SK-N-SH (cell line): Measurements from ENCODE around the gene OGA. TPM values are rescaled to one million over a fixed set of nuclear protein-coding genes. Genes with fewer than 3 reads are reported as not detected.
A peak's percentile ranks its signal among the peaks of the same experiment; 100 is the strongest.

ENCODE experiments used
- CTCF ChIA-PET: fragments of 300-600, 350-600 bp; formaldehyde crosslinking; extraction: SDS; loops from one replicate; lab custom pipeline; 2021; lab: Yijun Ruan, JAX
- POLR2A ChIA-PET: fragments of 350-600 bp; sonication (Branson Sonifier 250); formaldehyde crosslinking; extraction: SDS; loops from one replicate; lab custom pipeline; 2020; ENCODE audit warnings: antibody characterized with exemption, inconsistent platforms; lab: Yijun Ruan, JAX
- DNase-seq: peaks from one replicate; pipeline ENCODE4 v3.0.0; 2012
- H2AFZ ChIP-seq: fragments of 200-600 bp; sonication (generic); 2 replicates; pipeline ENCODE4 v1.8.1; 2016; ENCODE audit warnings: antibody characterized with exemption, mild to moderate bottlenecking, low read depth
- H3F3A ChIP-seq: fragments of 200-600 bp; sonication (generic); replicated peaks from 2 replicates; pipeline ENCODE3; 2016; ENCODE audit warnings: antibody characterized with exemption, mild to moderate bottlenecking; ENCODE audit not compliant: insufficient read depth
- H3K27ac ChIP-seq, 2 experiments: fragments of 200-500 bp in 1 of 2; fragments of 200-600 bp in 1 of 2; sonication (Bioruptor generic) in 1 of 2; sonication (generic), shearing (Covaris generic) in 1 of 2; 2 replicates each; pipeline versions ENCODE4 v1.5.1 to v1.6.1; 2014 to 2016; ENCODE audit warnings: low read depth in 2 of 2, inconsistent platforms in 1 of 2, low read length in 1 of 2, mild to moderate bottlenecking in 1 of 2, mixed read lengths in 1 of 2
- H3K27me3 ChIP-seq: fragments of 200-600 bp; sonication (generic), shearing (Covaris generic); 2 replicates; pipeline ENCODE4 v1.6.1; 2016; ENCODE audit warnings: mixed run types; ENCODE audit not compliant: insufficient read depth
- H3K36me3 ChIP-seq, 2 experiments: fragments of 200-500 bp in 1 of 2; fragments of 200-600 bp in 1 of 2; sonication (Bioruptor generic) in 1 of 2; sonication (generic) in 1 of 2; replicated peaks in 1 of 2; 2 replicates each; pipeline versions ENCODE3 to v1.5.1; 2014 to 2016; ENCODE audit warnings: low read length in 1 of 2, mild to moderate bottlenecking in 1 of 2; ENCODE audit not compliant: insufficient read depth in 2 of 2, control insufficient read depth in 1 of 2
- H3K4me1 ChIP-seq, 2 experiments: fragments of 200-500 bp in 1 of 2; fragments of 200-600 bp in 1 of 2; sonication (Bioruptor generic) in 1 of 2; sonication (generic), shearing (Covaris generic) in 1 of 2; 2 replicates each; pipeline versions ENCODE4 v1.5.1 to v1.6.1; 2014 to 2016; ENCODE audit warnings: low read depth in 1 of 2, low read length in 1 of 2, mixed run types in 1 of 2; ENCODE audit not compliant: insufficient read depth in 2 of 2, control insufficient read depth in 1 of 2
- H3K4me2 ChIP-seq: fragments of 200-600 bp; sonication (generic), shearing (Covaris generic); 2 replicates; pipeline ENCODE4 v1.6.1; 2017; ENCODE audit warnings: mixed run types
- H3K4me3 ChIP-seq, 2 experiments: fragments of 200-500 bp in 1 of 2; fragments of 200-600 bp in 1 of 2; sonication (Bioruptor generic) in 1 of 2; sonication (generic), shearing (Covaris generic) in 1 of 2; 2 replicates each; pipeline versions ENCODE4 v1.5.1 to v1.8.1; 2014 to 2016; ENCODE audit warnings: low read depth in 2 of 2, inconsistent platforms in 1 of 2, low read length in 1 of 2, mild to moderate bottlenecking in 1 of 2, mixed read lengths in 1 of 2, moderate library complexity in 1 of 2
- H3K79me2 ChIP-seq: fragments of 200-600 bp; sonication (generic); 2 replicates; pipeline ENCODE4 v1.8.1; 2017; ENCODE audit warnings: mild to moderate bottlenecking; ENCODE audit not compliant: insufficient read depth
- H3K9ac ChIP-seq: fragments of 200-600 bp; sonication (generic); 2 replicates; pipeline ENCODE4 v1.6.1; 2017; ENCODE audit warnings: mixed run types
- H3K9me2 ChIP-seq: fragments of 200-600 bp; sonication (generic); 2 replicates; pipeline ENCODE4 v1.6.1; 2017; ENCODE audit warnings: mixed run types
- H3K9me3 ChIP-seq: fragments of 200-600 bp; sonication (generic); 2 replicates; pipeline ENCODE4 v1.6.1; 2017; ENCODE audit warnings: mixed run types, mild to moderate bottlenecking, moderate library complexity
- H4K20me1 ChIP-seq: fragments of 200-600 bp; sonication (generic); 2 replicates; pipeline ENCODE4 v1.6.1; 2017; ENCODE audit warnings: mild to moderate bottlenecking, mixed run types; ENCODE audit not compliant: insufficient read depth
- ELF1 ChIP-seq: IDR thresholded peaks from 2 replicates; pipeline ENCODE4 v1.4.0; 2012
- EP300 ChIP-seq, 2 experiments: IDR thresholded peaks; 2 replicates each; pipeline versions ENCODE4 v1.4.0 to v1.6.1; 2012; ENCODE audit warnings: borderline replicate concordance in 1 of 2, low read depth in 1 of 2, low read length in 1 of 2
- FOSL2 ChIP-seq: IDR thresholded peaks from 2 replicates; pipeline ENCODE4 v1.4.0; 2012; ENCODE audit warnings: low read depth, mild to moderate bottlenecking, moderate library complexity, borderline replicate concordance
- FOXM1 ChIP-seq: IDR thresholded peaks from 2 replicates; pipeline ENCODE4 v1.4.0; 2012; ENCODE audit warnings: low read depth, mild to moderate bottlenecking
- GATA2 ChIP-seq: sonication (generic); formaldehyde crosslinking; IDR thresholded peaks from 2 replicates; pipeline ENCODE4 v1.5.0; 2020; ENCODE audit warnings: mild to moderate bottlenecking, missing genetic modification reagents
- MEF2A ChIP-seq: IDR thresholded peaks from 2 replicates; pipeline ENCODE4 v1.4.0; 2012; ENCODE audit warnings: low read depth, borderline replicate concordance
- MXI1 ChIP-seq: IDR thresholded peaks from 2 replicates; pipeline ENCODE4 v1.6.1; 2012; ENCODE audit warnings: mild to moderate bottlenecking, low read depth, low read length, improper control_type of control experiment
- NFIC ChIP-seq: IDR thresholded peaks from 2 replicates; pipeline ENCODE4 v1.4.0; 2012; ENCODE audit warnings: borderline replicate concordance
- NRF1 ChIP-seq: IDR thresholded peaks from 2 replicates; pipeline ENCODE4 v1.6.1; 2012; ENCODE audit warnings: low read depth, mild to moderate bottlenecking, low read length
- RAD21 ChIP-seq: IDR thresholded peaks from 2 replicates; pipeline ENCODE4 v1.6.1; 2012; ENCODE audit warnings: mild to moderate bottlenecking, low read length
- RFX5 ChIP-seq: IDR thresholded peaks from 2 replicates; pipeline ENCODE4 v1.6.1; 2012; ENCODE audit warnings: mild to moderate bottlenecking, improper control_type of control experiment, low read length
- SIN3A ChIP-seq: IDR thresholded peaks from 2 replicates; pipeline ENCODE4 v1.6.1; 2012; ENCODE audit warnings: low read depth, mild to moderate bottlenecking, low read length, moderate library complexity, borderline replicate concordance
- SMC3 ChIP-seq: IDR thresholded peaks from 2 replicates; pipeline ENCODE4 v1.6.1; 2012; ENCODE audit warnings: low read depth, low read length, improper control_type of control experiment
- WGBS: methylation state at CpG from one replicate; pipeline ENCODE4 v1.1.6; 2017; ENCODE audit warnings: low lambda C conversion rate; 5-methylcytosine and 5-hydroxymethylcytosine counted together
- polyA plus RNA-seq, 3 experiments: library from polyadenylated mRNA; depleted of rRNA; stranded (reverse); fragments of >200 nt; gene quantifications; 2 replicates each; pipeline ENCODE4 v1.2.3, GENCODE V29; 2012
- TF ChIP-seq, protein P1 (sequence below): IDR thresholded peaks from 2 replicates; pipeline ENCODE4 v1.4.0; 2012; ENCODE audit warnings: low read depth, borderline replicate concordance
- TF ChIP-seq, protein P2 (sequence below): IDR thresholded peaks from 2 replicates; pipeline ENCODE4 v1.6.1; 2012; ENCODE audit warnings: mild to moderate bottlenecking, low read depth, low read length, moderate library complexity
- TF ChIP-seq, protein P3 (sequence below): IDR thresholded peaks from 2 replicates; pipeline ENCODE4 v1.4.0; 2012; ENCODE audit warnings: low read depth, borderline replicate concordance
- TF ChIP-seq, protein P4 (sequence below): IDR thresholded peaks from 2 replicates; pipeline ENCODE4; 2012

Gene OGA
- polyA plus RNA-seq, 1 of the 3 experiments (the other 2 are of a cell fraction), result 24.8 TPM

DNA sequence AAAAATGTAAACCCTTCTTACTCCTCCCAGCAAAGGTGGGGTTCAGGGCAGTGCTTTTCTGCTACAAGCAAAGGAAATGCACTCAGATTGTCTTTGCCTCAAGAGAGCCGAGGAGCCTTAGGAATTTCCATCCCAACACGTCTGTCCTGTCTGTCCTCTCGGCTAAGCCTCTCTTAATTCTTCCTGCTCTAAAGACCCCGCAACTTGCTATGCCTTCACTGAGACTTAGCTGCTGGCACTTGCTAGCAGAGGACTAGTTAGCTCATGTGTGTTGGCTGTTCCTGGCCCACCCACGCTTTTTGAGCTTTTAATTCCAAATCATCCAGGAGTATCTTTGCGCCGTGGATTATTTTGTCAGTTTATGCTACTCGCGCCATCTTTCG is 34.5 kb downstream of the OGA start:
- Histone ChIP-seq H3K4me1 (peaks cover 8 to 23% of the 10 kb centered on the region in 2 experiments; a peak in 3 of 4 replicates), H3K79me2 (peaks cover 27% of the 10 kb centered on the region), H3K36me3 (peaks cover 37 to 48% of the 10 kb centered on the region in 2 experiments), H3K9me2 (no peaks in the 10 kb centered on the region), H3K4me2 (peak overlapping the region; percentile 91), H3K27me3 (no peaks in the 10 kb centered on the region), H3K9ac (peak overlapping the region; percentile 74), H3F3A (peaks cover 56% of the 10 kb centered on the region), H2AFZ (peak overlapping the region; percentile 45; the same call in 1 of the 2 replicates), H3K9me3 (no peaks in the 10 kb centered on the region), H3K4me3 (peak overlapping the region; percentile 77 to 96), H4K20me1 (peaks cover 35% of the 10 kb centered on the region), H3K27ac (peak overlapping the region; percentile 70 to 72)
- WGBS, result 66% methylated on average over 10 of the region's 10 CpGs
- CTCF ChIA-PET, result interaction anchor here (0.7 to 11.7 kb wide), 14 partner anchors 8 to 577 kb away, joined by 3 to 297 read pairs (median 4); partner anchors contain the start of gene KCNIP2
- POLR2A ChIA-PET, result interaction anchor here (0.6 to 1.3 kb wide), 2 partner anchors 34 to 295 kb away, joined by 3 to 4 read pairs; partner anchors contain the start of gene OGA
- no peak for DNase-seq
- TF ChIP-seq SIN3A (0 out of 2 replicates have a peak, but pooled peaks have one; percentile 14), NFIC (no peak)

DNA sequence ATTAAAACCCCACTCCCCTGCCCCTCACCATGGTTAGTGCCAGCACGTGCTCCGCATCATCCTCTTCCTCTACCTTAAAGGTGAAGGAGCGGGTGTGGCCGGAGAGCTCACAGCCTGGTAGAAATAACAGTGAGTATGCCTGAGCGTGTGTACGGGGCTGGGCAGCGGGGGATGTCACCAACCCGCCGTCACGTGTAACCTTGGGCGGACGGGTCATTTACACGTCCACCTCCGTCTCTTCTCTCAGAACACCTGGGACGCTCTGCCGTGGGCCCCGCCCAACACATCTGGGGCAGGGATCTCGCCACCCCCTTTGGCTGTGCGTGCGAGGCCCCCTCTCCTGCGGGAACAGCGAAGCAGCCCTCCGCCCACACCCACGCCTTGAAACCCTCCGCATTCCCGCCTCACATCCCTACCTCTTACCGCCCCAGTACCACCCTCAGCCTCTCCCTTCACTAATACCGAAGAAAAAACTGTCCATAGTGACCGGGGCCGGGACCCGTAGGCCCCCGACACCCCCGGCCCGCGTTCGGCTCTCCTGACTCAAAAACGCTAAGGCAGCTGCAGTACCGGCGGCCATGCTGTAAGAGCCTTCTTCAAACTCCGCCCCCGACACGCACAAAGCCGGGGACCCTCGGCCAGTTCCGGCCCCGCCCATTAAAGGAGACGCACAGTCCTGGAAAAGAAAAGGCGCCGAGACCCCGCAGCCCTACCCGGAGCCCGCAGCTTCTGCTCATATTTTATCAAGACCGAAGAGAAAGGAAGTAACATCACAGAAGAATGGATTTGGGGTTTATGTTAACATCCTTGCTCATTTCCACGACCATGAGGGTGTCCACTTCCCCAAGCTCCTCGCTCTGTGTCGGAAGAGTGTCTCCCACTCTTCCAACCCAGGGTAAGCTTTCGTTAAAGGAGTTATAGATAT is 35.2 kb downstream of the OGA start, which contains the start of gene NPM3:
NPM3 (minus strand) TSS at position 636 of the 925 bp plus-strand sequence; CDS start at position 580, 56 bp downstream.
- ChIA-PET CTCF (interaction anchor here (0.6 to 11.7 kb wide), 16 partner anchors 9 to 576 kb away, joined by 3 to 297 read pairs (median 4); partner anchors contain the start of gene KCNIP2), POLR2A (interaction anchor here (0.6 to 1.7 kb wide), 3 partner anchors 35 to 296 kb away, joined by 3 to 10 read pairs (median 4); partner anchors contain the start of gene OGA)
- peaks cover 50% of the 10 kb centered on the region for H3F3A ChIP-seq
- 2% methylated on average over 37 of the region's 57 CpGs for WGBS
- peak within 1 kb of the TSS; percentile 70 to 72 for H3K27ac ChIP-seq
- no peaks in the 10 kb centered on the region for H3K27me3 ChIP-seq
- peaks cover 35% of the 10 kb centered on the region for H4K20me1 ChIP-seq
- peak; percentile 94 for DNase-seq
- H3K4me2 ChIP-seq, result peak within 1 kb of the TSS; percentile 91
- H3K36me3 ChIP-seq, result peaks cover 35 to 42% of the 10 kb centered on the region in 2 experiments
- H3K79me2 ChIP-seq, result peaks cover 21% of the 10 kb centered on the region
- peak within 1 kb of the TSS; percentile 74 for H3K9ac ChIP-seq
- no peaks in the 10 kb centered on the region for H3K9me2 ChIP-seq
- peak within 1 kb of the TSS; percentile 45; the same call in 1 of the 2 replicates for H2AFZ ChIP-seq
- no peaks in the 10 kb centered on the region for H3K9me3 ChIP-seq
- peak within 1 kb of the TSS; percentile 77 to 96 for H3K4me3 ChIP-seq
- peaks cover 8 to 23% of the 10 kb centered on the region in 2 experiments; a peak in 3 of 4 replicates for H3K4me1 ChIP-seq
- no peak for TF ChIP-seq FOXM1
- TF ChIP-seq, protein P1, sequence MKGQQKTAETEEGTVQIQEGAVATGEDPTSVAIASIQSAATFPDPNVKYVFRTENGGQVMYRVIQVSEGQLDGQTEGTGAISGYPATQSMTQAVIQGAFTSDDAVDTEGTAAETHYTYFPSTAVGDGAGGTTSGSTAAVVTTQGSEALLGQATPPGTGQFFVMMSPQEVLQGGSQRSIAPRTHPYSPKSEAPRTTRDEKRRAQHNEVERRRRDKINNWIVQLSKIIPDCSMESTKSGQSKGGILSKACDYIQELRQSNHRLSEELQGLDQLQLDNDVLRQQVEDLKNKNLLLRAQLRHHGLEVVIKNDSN, result peak; percentile 8; the same call in 1 of the 2 replicates
- no peak for TF ChIP-seq SMC3
- TF ChIP-seq ELF1, result peak; percentile 67
- TF ChIP-seq, protein P2, sequence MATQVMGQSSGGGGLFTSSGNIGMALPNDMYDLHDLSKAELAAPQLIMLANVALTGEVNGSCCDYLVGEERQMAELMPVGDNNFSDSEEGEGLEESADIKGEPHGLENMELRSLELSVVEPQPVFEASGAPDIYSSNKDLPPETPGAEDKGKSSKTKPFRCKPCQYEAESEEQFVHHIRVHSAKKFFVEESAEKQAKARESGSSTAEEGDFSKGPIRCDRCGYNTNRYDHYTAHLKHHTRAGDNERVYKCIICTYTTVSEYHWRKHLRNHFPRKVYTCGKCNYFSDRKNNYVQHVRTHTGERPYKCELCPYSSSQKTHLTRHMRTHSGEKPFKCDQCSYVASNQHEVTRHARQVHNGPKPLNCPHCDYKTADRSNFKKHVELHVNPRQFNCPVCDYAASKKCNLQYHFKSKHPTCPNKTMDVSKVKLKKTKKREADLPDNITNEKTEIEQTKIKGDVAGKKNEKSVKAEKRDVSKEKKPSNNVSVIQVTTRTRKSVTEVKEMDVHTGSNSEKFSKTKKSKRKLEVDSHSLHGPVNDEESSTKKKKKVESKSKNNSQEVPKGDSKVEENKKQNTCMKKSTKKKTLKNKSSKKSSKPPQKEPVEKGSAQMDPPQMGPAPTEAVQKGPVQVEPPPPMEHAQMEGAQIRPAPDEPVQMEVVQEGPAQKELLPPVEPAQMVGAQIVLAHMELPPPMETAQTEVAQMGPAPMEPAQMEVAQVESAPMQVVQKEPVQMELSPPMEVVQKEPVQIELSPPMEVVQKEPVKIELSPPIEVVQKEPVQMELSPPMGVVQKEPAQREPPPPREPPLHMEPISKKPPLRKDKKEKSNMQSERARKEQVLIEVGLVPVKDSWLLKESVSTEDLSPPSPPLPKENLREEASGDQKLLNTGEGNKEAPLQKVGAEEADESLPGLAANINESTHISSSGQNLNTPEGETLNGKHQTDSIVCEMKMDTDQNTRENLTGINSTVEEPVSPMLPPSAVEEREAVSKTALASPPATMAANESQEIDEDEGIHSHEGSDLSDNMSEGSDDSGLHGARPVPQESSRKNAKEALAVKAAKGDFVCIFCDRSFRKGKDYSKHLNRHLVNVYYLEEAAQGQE, result no peak
- no peak; the same call in 1 of the 2 replicates for TF ChIP-seq FOSL2
- TF ChIP-seq, protein P3, sequence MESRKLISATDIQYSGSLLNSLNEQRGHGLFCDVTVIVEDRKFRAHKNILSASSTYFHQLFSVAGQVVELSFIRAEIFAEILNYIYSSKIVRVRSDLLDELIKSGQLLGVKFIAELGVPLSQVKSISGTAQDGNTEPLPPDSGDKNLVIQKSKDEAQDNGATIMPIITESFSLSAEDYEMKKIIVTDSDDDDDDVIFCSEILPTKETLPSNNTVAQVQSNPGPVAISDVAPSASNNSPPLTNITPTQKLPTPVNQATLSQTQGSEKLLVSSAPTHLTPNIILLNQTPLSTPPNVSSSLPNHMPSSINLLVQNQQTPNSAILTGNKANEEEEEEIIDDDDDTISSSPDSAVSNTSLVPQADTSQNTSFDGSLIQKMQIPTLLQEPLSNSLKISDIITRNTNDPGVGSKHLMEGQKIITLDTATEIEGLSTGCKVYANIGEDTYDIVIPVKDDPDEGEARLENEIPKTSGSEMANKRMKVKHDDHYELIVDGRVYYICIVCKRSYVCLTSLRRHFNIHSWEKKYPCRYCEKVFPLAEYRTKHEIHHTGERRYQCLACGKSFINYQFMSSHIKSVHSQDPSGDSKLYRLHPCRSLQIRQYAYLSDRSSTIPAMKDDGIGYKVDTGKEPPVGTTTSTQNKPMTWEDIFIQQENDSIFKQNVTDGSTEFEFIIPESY, result no peak
- no peak for TF ChIP-seq NRF1
- TF ChIP-seq GATA2 (CRISPR knock-in tag), result no peak
- no peak for TF ChIP-seq EP300 (IDR thresholded peaks at IDR 0.05; ENCODE audit: borderline replicate concordance in 1 of 2, low read depth in 1 of 2, low read length in 1 of 2)
- TF ChIP-seq MXI1, result peak; percentile 90; the same call in 1 of the 2 replicates
- TF ChIP-seq, protein P4, sequence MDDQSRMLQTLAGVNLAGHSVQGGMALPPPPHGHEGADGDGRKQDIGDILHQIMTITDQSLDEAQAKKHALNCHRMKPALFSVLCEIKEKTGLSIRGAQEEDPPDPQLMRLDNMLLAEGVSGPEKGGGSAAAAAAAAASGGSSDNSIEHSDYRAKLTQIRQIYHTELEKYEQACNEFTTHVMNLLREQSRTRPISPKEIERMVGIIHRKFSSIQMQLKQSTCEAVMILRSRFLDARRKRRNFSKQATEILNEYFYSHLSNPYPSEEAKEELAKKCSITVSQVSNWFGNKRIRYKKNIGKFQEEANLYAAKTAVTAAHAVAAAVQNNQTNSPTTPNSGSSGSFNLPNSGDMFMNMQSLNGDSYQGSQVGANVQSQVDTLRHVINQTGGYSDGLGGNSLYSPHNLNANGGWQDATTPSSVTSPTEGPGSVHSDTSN, result peak; percentile 25; the same call in 1 of the 2 replicates
- TF ChIP-seq MEF2A, result no peak
- no peak for TF ChIP-seq RFX5
- TF ChIP-seq RAD21, result no peak
